IPS-NIHi7 (cell line): ENCODE results near the gene FOXP1.
A peak's percentile ranks its signal among the peaks of the same experiment; 100 is the strongest.

Experiments used
- DNase-seq: peaks from one replicate; pipeline ENCODE4 v3.0.0; 2012; ENCODE audit warnings: mixed read lengths; ENCODE audit errors: extremely low spot score

Gene FOXP1

GRCh38 chr3:71307991-71308697 is 275.4 kb downstream of the FOXP1 start:
- DNase-seq = no peak

- peak; percentile 73 for DNase-seq
Measured at GRCh38 chr3:71305231-71306206, 278.0 kb downstream of the FOXP1 start.

GRCh38 chr3:71304684-71305083 is 278.8 kb downstream of the FOXP1 start:
- no peak for DNase-seq

- DNase-seq = no peak
Measured at GRCh38 chr3:71304247-71304646, 279.3 kb downstream of the FOXP1 start.

GRCh38 chr3:71303627-71304200 is 279.8 kb downstream of the FOXP1 start:
- DNase-seq = no peak

GRCh38 chr3:71302604-71303003 is 280.9 kb downstream of the FOXP1 start:
- DNase-seq = no peak

GRCh38 chr3:71300951-71301393 is 282.6 kb downstream of the FOXP1 start:
- DNase-seq = no peak

- no peak for DNase-seq
Measured at GRCh38 chr3:71299160-71299559, 284.4 kb downstream of the FOXP1 start.

GRCh38 chr3:71294919-71295318 is 288.6 kb downstream of the FOXP1 start:
- no peak for DNase-seq

- no peak for DNase-seq
Measured at GRCh38 chr3:71290301-71290700, 293.2 kb downstream of the FOXP1 start.

GRCh38 chr3:71288269-71288930 is 295.1 kb downstream of the FOXP1 start:
- no peak for DNase-seq

GRCh38 chr3:71285086-71285485 is 298.4 kb downstream of the FOXP1 start:
- DNase-seq = no peak

GRCh38 chr3:71282976-71283375 is 300.6 kb downstream of the FOXP1 start:
- peak; percentile 18 for DNase-seq

- DNase-seq = no peak
Measured at GRCh38 chr3:71281280-71281679, 302.2 kb downstream of the FOXP1 start.

- DNase-seq = no peak
Measured at GRCh38 chr3:71277341-71277740, 306.2 kb downstream of the FOXP1 start.

GRCh38 chr3:71276531-71276930 is 307.0 kb downstream of the FOXP1 start:
- no peak for DNase-seq

GRCh38 chr3:71273453-71273852 is 310.1 kb downstream of the FOXP1 start:
- DNase-seq = no peak

GRCh38 chr3:71271596-71271995 is 311.9 kb downstream of the FOXP1 start:
- DNase-seq = no peak

- DNase-seq = no peak
Measured at GRCh38 chr3:71269906-71270305, 313.6 kb downstream of the FOXP1 start.

GRCh38 chr3:71268462-71268999 is 315.0 kb downstream of the FOXP1 start:
- DNase-seq = no peak

- no peak for DNase-seq
Measured at GRCh38 chr3:71266875-71267274, 316.7 kb downstream of the FOXP1 start.
